ENCODE results near the gene THPO. TPM values are rescaled to one million over a fixed set of nuclear protein-coding genes. Genes with fewer than 3 reads are reported as not detected.
A peak's percentile ranks its signal among the peaks of the same experiment; 100 is the strongest.

Gene THPO
- polyA plus RNA-seq, 4 donors: 0.19 to 2.5 TPM; not detected in 2

- Histone ChIP-seq H3K4me1 (ENCODE audit: control insufficient read depth in 3 of 3, insufficient read depth in 2 of 3, low read depth in 1 of 3, low read length in 2 of 3) (peaks cover 0 to 29% (median 0%) of the 10 kb centered on the region in 3 donors), H3K9me3 (ENCODE audit: control insufficient read depth in 2 of 2, insufficient read depth in 1 of 2, low read depth in 1 of 2, low read length in 1 of 2) (no peaks in the 10 kb centered on the region), H3K4me3 (ENCODE audit: low read depth in 1 of 3, low read length in 3 of 3) (peak overlapping the region; percentile 71 to 79 (median 73)), H3K36me3 (ENCODE audit: control insufficient read depth in 3 of 3, insufficient read depth in 2 of 3, low read depth in 1 of 3, low read length in 3 of 3) (peaks cover 0 to 54% (median 23%) of the 10 kb centered on the region in 3 donors), H3K27ac (ENCODE audit: low read depth in 1 of 3, low read length in 2 of 3) (peak overlapping the region; percentile 86 to 97 (median 95)), H3K27me3 (ENCODE audit: control insufficient read depth in 3 of 3, insufficient read depth in 3 of 3, low read length in 3 of 3) (no peaks in the 10 kb centered on the region)
- WGBS, 3 donors: 23 to 27% (median 25%) methylated on average over 17 of the region's 17 CpGs
- FAIRE-seq (no peak), DNase-seq (peak; percentile 61 to 73)
Observed at GRCh38 chr3:184336547-184337398, 41.2 kb downstream of the THPO start.

GRCh38 chr3:184335661-184336546, 42.1 kb downstream of the THPO start:
- peak; percentile 77 to 94 for DNase-seq
- no peaks in the 10 kb centered on the region for H3K27me3 ChIP-seq (ENCODE audit: control insufficient read depth in 3 of 3, insufficient read depth in 3 of 3, low read length in 3 of 3)
- WGBS, 3 donors: 0 to 1% (median 1%) methylated on average over 48 to 77 of the region's 77 CpGs
- no peak for FAIRE-seq
- peaks cover 0 to 29% (median 0%) of the 10 kb centered on the region in 3 donors for H3K4me1 ChIP-seq (ENCODE audit: control insufficient read depth in 3 of 3, insufficient read depth in 2 of 3, low read depth in 1 of 3, low read length in 2 of 3)
- peak overlapping the region; percentile 71 to 79 (median 73) for H3K4me3 ChIP-seq (ENCODE audit: low read depth in 1 of 3, low read length in 3 of 3)
- peak overlapping the region; percentile 86 to 97 (median 95) for H3K27ac ChIP-seq (ENCODE audit: low read depth in 1 of 3, low read length in 2 of 3)
- H3K36me3 ChIP-seq (ENCODE audit: control insufficient read depth in 3 of 3, insufficient read depth in 2 of 3, low read depth in 1 of 3, low read length in 3 of 3): peaks cover 0 to 57% (median 31%) of the 10 kb centered on the region in 3 donors
- H3K9me3 ChIP-seq (ENCODE audit: control insufficient read depth in 2 of 2, insufficient read depth in 1 of 2, low read depth in 1 of 2, low read length in 1 of 2): no peaks in the 10 kb centered on the region

- DNase-seq (no peak), FAIRE-seq (no peak)
Observed at GRCh38 chr3:184335291-184335660, 42.7 kb downstream of the THPO start.

DNA sequence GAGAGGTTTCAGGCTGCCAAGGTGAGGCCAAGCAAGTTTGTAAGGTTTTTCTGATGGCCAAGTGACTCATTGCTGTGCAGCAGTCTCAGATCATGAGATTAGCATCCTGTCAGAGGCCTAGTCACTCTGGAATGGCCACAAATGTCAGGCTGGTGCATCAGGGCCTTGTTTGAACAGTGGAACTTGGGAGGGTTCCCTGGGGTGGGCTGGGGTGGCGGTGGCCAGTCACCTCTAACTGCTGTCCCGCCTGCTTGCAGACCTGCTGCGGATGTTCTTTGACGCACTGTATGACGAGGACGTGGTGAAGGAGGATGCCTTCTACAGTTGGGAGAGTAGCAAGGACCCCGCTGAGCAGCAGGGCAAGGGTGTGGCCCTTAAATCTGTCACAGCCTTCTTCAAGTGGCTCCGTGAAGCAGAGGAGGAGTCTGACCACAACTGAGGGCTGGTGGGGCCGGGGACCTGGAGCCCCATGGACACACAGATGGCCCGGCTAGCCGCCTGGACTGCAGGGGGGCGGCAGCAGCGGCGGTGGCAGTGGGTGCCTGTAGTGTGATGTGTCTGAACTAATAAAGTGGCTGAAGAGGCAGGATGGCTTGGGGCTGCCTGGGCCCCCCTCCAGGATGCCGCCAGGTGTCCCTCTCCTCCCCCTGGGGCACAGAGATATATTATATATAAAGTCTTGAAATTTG, 43.4 kb downstream of the THPO start:
- H3K27me3 ChIP-seq (ENCODE audit: control insufficient read depth in 3 of 3, insufficient read depth in 3 of 3, low read length in 3 of 3): no peaks in the 10 kb centered on the region
- FAIRE-seq: no peak
- H3K4me3 ChIP-seq (ENCODE audit: low read depth in 1 of 3, low read length in 3 of 3): no peak overlapping the region
- H3K4me1 ChIP-seq (ENCODE audit: control insufficient read depth in 3 of 3, insufficient read depth in 2 of 3, low read depth in 1 of 3, low read length in 2 of 3): peaks cover 0 to 29% (median 0%) of the 10 kb centered on the region in 3 donors
- H3K9me3 ChIP-seq (ENCODE audit: control insufficient read depth in 2 of 2, insufficient read depth in 1 of 2, low read depth in 1 of 2, low read length in 1 of 2): no peaks in the 10 kb centered on the region
- WGBS, 3 donors: 74 to 80% (median 79%) methylated on average over 14 to 15 of the region's 15 CpGs
- peak; percentile 30 to 32 for DNase-seq
- H3K27ac ChIP-seq (ENCODE audit: low read depth in 1 of 3, low read length in 2 of 3): peak overlapping the region in 2 of 3 donors; percentile 6 to 97
- peaks cover under 1 to 63% (median 32%) of the 10 kb centered on the region in 3 donors for H3K36me3 ChIP-seq (ENCODE audit: control insufficient read depth in 3 of 3, insufficient read depth in 2 of 3, low read depth in 1 of 3, low read length in 3 of 3)

More at GRCh38 chr3:184335291-184335660, 42.7 kb downstream of the THPO start:
- Histone ChIP-seq H3K36me3 (ENCODE audit: control insufficient read depth in 3 of 3, insufficient read depth in 2 of 3, low read depth in 1 of 3, low read length in 3 of 3) (peaks cover 0 to 58% (median 32%) of the 10 kb centered on the region in 3 donors), H3K4me3 (ENCODE audit: low read depth in 1 of 3, low read length in 3 of 3) (peak overlapping the region in 1 of 3 donors; percentile 71), H3K9me3 (ENCODE audit: control insufficient read depth in 2 of 2, insufficient read depth in 1 of 2, low read depth in 1 of 2, low read length in 1 of 2) (no peaks in the 10 kb centered on the region), H3K4me1 (ENCODE audit: control insufficient read depth in 3 of 3, insufficient read depth in 2 of 3, low read depth in 1 of 3, low read length in 2 of 3) (peaks cover 0 to 29% (median 0%) of the 10 kb centered on the region in 3 donors), H3K27ac (ENCODE audit: low read depth in 1 of 3, low read length in 2 of 3) (peak overlapping the region; percentile 86 to 97 (median 95)), H3K27me3 (ENCODE audit: control insufficient read depth in 3 of 3, insufficient read depth in 3 of 3, low read length in 3 of 3) (no peaks in the 10 kb centered on the region)
- WGBS, 3 donors: 45 to 56% (median 46%) methylated on average over 4 of the region's 4 CpGs

GRCh38 chr3:184333700-184334099, 44.3 kb downstream of the THPO start:
- Histone ChIP-seq H3K27me3 (ENCODE audit: control insufficient read depth in 3 of 3, insufficient read depth in 3 of 3, low read length in 3 of 3) (no peaks in the 10 kb centered on the region), H3K4me1 (ENCODE audit: control insufficient read depth in 3 of 3, insufficient read depth in 2 of 3, low read depth in 1 of 3, low read length in 2 of 3) (peaks cover 0 to 24% (median 0%) of the 10 kb centered on the region in 3 donors), H3K4me3 (ENCODE audit: low read depth in 1 of 3, low read length in 3 of 3) (no peak overlapping the region), H3K9me3 (ENCODE audit: control insufficient read depth in 2 of 2, insufficient read depth in 1 of 2, low read depth in 1 of 2, low read length in 1 of 2) (no peaks in the 10 kb centered on the region), H3K27ac (ENCODE audit: low read depth in 1 of 3, low read length in 2 of 3) (no peak overlapping the region), H3K36me3 (ENCODE audit: control insufficient read depth in 3 of 3, insufficient read depth in 2 of 3, low read depth in 1 of 3, low read length in 3 of 3) (peaks cover 2 to 68% (median 35%) of the 10 kb centered on the region in 3 donors)
- WGBS, 3 donors: 76 to 78% (median 77%) methylated on average over 3 of the region's 3 CpGs
- no peak for DNase-seq
- FAIRE-seq: no peak

DNA sequence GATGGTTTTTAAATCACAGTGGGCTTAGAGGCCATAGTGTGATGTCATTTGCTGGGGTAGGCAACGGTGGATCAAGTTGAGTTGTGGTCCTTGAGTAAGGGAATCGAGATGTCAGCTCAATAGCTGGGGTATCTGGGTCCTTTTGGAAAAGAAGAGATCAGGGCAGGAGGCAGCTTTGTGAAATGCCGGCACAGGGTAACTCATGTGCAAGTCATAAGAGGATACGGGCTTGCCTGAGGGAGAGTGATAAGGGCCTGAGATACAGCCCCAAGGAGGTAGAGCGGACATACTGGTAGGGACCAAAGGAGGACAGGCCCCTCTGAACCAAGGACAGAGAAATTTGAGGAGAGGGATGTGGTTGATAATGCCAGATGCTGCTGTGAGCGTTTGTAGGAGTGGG, 44.8 kb downstream of the THPO start:
- Histone ChIP-seq H3K27ac (ENCODE audit: low read depth in 1 of 3, low read length in 2 of 3) (peak overlapping the region in 1 of 3 donors; percentile 35), H3K36me3 (ENCODE audit: control insufficient read depth in 3 of 3, insufficient read depth in 2 of 3, low read depth in 1 of 3, low read length in 3 of 3) (peaks cover 7 to 73% (median 38%) of the 10 kb centered on the region in 3 donors), H3K4me1 (ENCODE audit: control insufficient read depth in 3 of 3, insufficient read depth in 2 of 3, low read depth in 1 of 3, low read length in 2 of 3) (peaks cover 0 to 21% (median 0%) of the 10 kb centered on the region in 3 donors)

GRCh38 chr3:184332370-184333090, 45.5 kb downstream of the THPO start:
- FAIRE-seq (no peak), DNase-seq (no peak)
- 79 to 87% (median 86%) methylated on average over 10 of the region's 10 CpGs for whole genome bisulfite sequencing, 3 donors
- peak overlapping the region in 1 of 3 donors; percentile 35 for H3K27ac ChIP-seq (ENCODE audit: low read depth in 1 of 3, low read length in 2 of 3)
- no peaks in the 10 kb centered on the region for H3K27me3 ChIP-seq (ENCODE audit: control insufficient read depth in 3 of 3, insufficient read depth in 3 of 3, low read length in 3 of 3)
- H3K4me3 ChIP-seq (ENCODE audit: low read depth in 1 of 3, low read length in 3 of 3): no peak overlapping the region
- peaks cover 10 to 78% (median 43%) of the 10 kb centered on the region in 3 donors for H3K36me3 ChIP-seq (ENCODE audit: control insufficient read depth in 3 of 3, insufficient read depth in 2 of 3, low read depth in 1 of 3, low read length in 3 of 3)
- no peaks in the 10 kb centered on the region for H3K9me3 ChIP-seq (ENCODE audit: control insufficient read depth in 2 of 2, insufficient read depth in 1 of 2, low read depth in 1 of 2, low read length in 1 of 2)
- H3K4me1 ChIP-seq (ENCODE audit: control insufficient read depth in 3 of 3, insufficient read depth in 2 of 3, low read depth in 1 of 3, low read length in 2 of 3): peaks cover 0 to 15% (median 0%) of the 10 kb centered on the region in 3 donors

More for the DNA sequence above, 44.8 kb downstream of the THPO start:
- FAIRE-seq: no peak
- no peaks in the 10 kb centered on the region for H3K9me3 ChIP-seq (ENCODE audit: control insufficient read depth in 2 of 2, insufficient read depth in 1 of 2, low read depth in 1 of 2, low read length in 1 of 2)
- no peaks in the 10 kb centered on the region for H3K27me3 ChIP-seq (ENCODE audit: control insufficient read depth in 3 of 3, insufficient read depth in 3 of 3, low read length in 3 of 3)
- DNase-seq: no peak
- H3K4me3 ChIP-seq (ENCODE audit: low read depth in 1 of 3, low read length in 3 of 3): no peak overlapping the region
- 82 to 89% (median 85%) methylated on average over 6 of the region's 6 CpGs for WGBS, 3 donors

Data from small intestine (tissue), 7 donors.